ENCODE measurements around the gene CORO1C. TPM values are rescaled to one million over a fixed set of nuclear protein-coding genes. Genes with fewer than 3 reads are reported as not detected.

CORO1C gene
- total and polyA plus RNA-seq, 4 experiments from 2014 or later = 8.0 to 12.6 (median 11.1) TPM

- peaks cover 17 to 29% (median 22%) of the 10 kb centered on the region in 4 donors for H3K4me1 Mint-ChIP-seq
- Histone ChIP-seq H3K36me3 (ENCODE audit: insufficient read depth, low read length) (no peaks in the 10 kb centered on the region), H3K9me3 (ENCODE audit: control insufficient read depth in 1 of 2, low read length in 2 of 2) (no peaks in the 10 kb centered on the region), H3K4me1 (ENCODE audit: insufficient read depth, low read length) (peaks cover 14% of the 10 kb centered on the region), H3K27me3 (ENCODE audit: insufficient read depth, low read length) (no peaks in the 10 kb centered on the region), H3K27ac (ENCODE audit: low read depth, low read length) (no peak overlapping the region), H3K4me3 (ENCODE audit: low read length in 2 of 2) (no peak overlapping the region)
- peak overlapping the region in 1 of 8 donors; percentile 30 for H3K4me3 Mint-ChIP-seq
- H3K36me3 Mint-ChIP-seq = no peaks in the 10 kb centered on the region
- H3K9me3 Mint-ChIP-seq = no peaks in the 10 kb centered on the region
- H3K27me3 Mint-ChIP-seq = no peaks in the 10 kb centered on the region
- intact Hi-C loops (cut with micrococcal nuclease) = loop anchor here (1.0 to 5.0 kb wide), 2 partner anchors 14 to 35 kb away; partner anchors contain the start of gene SELPLG
- no peak for DNase-seq
- ChIA-PET POLR2A (ENCODE audit: partially characterized antibody) (interaction anchor here (1.2 to 4.5 kb wide), 3 partner anchors 13 to 31 kb away, joined by 3 to 69 read pairs (median 22); partner anchors contain the start of gene SELPLG), CTCF (ENCODE audit: partially characterized antibody) (interaction anchor here (1.2 to 4.1 kb wide), 10 partner anchors 14 to 156 kb away, joined by 3 to 67 read pairs (median 10); partner anchors contain the start of genes ISCU and SELPLG)
- peak overlapping the region in 4 of 7 donors; percentile 54 to 83 (median 64) for H3K27ac Mint-ChIP-seq
Measured at GRCh38 chr12:108647585-108648287, 83.6 kb downstream of the CORO1C start.

GRCh38 chr12:108646600-108647579, 84.4 kb downstream of the CORO1C start:
- H3K27ac Mint-ChIP-seq = peak overlapping the region; percentile 47 to 93 (median 80)
- Histone ChIP-seq H3K4me1 (ENCODE audit: insufficient read depth, low read length) (peaks cover 14% of the 10 kb centered on the region), H3K4me3 (ENCODE audit: low read length in 2 of 2) (no peak overlapping the region), H3K36me3 (ENCODE audit: insufficient read depth, low read length) (no peaks in the 10 kb centered on the region), H3K9me3 (ENCODE audit: control insufficient read depth in 1 of 2, low read length in 2 of 2) (no peaks in the 10 kb centered on the region), H3K27ac (ENCODE audit: low read depth, low read length) (no peak overlapping the region), H3K27me3 (ENCODE audit: insufficient read depth, low read length) (no peaks in the 10 kb centered on the region)
- intact Hi-C loops (cut with micrococcal nuclease) = loop anchor here (1.0 to 5.0 kb wide), 2 partner anchors 14 to 35 kb away; partner anchors contain the start of gene SELPLG
- H3K9me3 Mint-ChIP-seq = no peaks in the 10 kb centered on the region
- peaks cover 17 to 33% (median 22%) of the 10 kb centered on the region in 4 donors for H3K4me1 Mint-ChIP-seq
- H3K36me3 Mint-ChIP-seq = no peaks in the 10 kb centered on the region
- POLR2A ChIA-PET (ENCODE audit: partially characterized antibody) = interaction anchor here (0.8 to 4.5 kb wide), 7 partner anchors 12 to 84 kb away, joined by 3 to 69 read pairs (median 5); partner anchors contain the start of genes ISCU and SELPLG
- H3K4me3 Mint-ChIP-seq = peak overlapping the region in 7 of 8 donors; percentile 47 to 84 (median 69)
- CTCF ChIA-PET (ENCODE audit: partially characterized antibody) = interaction anchor here (0.6 to 4.1 kb wide), 15 partner anchors 9 to 156 kb away, joined by 3 to 67 read pairs (median 6); partner anchors contain the start of genes ISCU, SART3 and SELPLG
- DNase-seq = no peak
- no peaks in the 10 kb centered on the region for H3K27me3 Mint-ChIP-seq

- POLR2A ChIA-PET (ENCODE audit: partially characterized antibody) = interaction anchor here (0.8 to 4.5 kb wide), 6 partner anchors 11 to 83 kb away, joined by 3 to 69 read pairs (median 7); partner anchors contain the start of genes ISCU and SELPLG
- Mint-ChIP-seq H3K9me3 (no peaks in the 10 kb centered on the region), H3K4me3 (peak overlapping the region; percentile 11 to 84 (median 69)), H3K27ac (peak overlapping the region; percentile 43 to 93 (median 79)), H3K4me1 (peaks cover 17 to 40% (median 23%) of the 10 kb centered on the region in 4 donors), H3K36me3 (no peaks in the 10 kb centered on the region), H3K27me3 (no peaks in the 10 kb centered on the region)
- Histone ChIP-seq H3K36me3 (ENCODE audit: insufficient read depth, low read length) (no peaks in the 10 kb centered on the region), H3K27ac (ENCODE audit: low read depth, low read length) (peak overlapping the region; percentile 17), H3K4me3 (ENCODE audit: low read length in 2 of 2) (no peak overlapping the region), H3K9me3 (ENCODE audit: control insufficient read depth in 1 of 2, low read length in 2 of 2) (no peaks in the 10 kb centered on the region), H3K27me3 (ENCODE audit: insufficient read depth, low read length) (no peaks in the 10 kb centered on the region), H3K4me1 (ENCODE audit: insufficient read depth, low read length) (peaks cover 14% of the 10 kb centered on the region)
- DNase-seq = no peak
- intact Hi-C loops (cut with micrococcal nuclease) = loop anchor here (5.0 kb wide), 1 partner anchor 34 kb away; no protein-coding TSS in a partner anchor
- CTCF ChIA-PET (ENCODE audit: partially characterized antibody) = interaction anchor here (1.1 to 4.1 kb wide), 13 partner anchors 8 to 466 kb away, joined by 3 to 67 read pairs (median 7); partner anchors contain the start of genes ISCU and SELPLG
Measured at GRCh38 chr12:108645686-108646599, 85.4 kb downstream of the CORO1C start.

- ChIA-PET CTCF (ENCODE audit: partially characterized antibody) (interaction anchor here (0.8 to 4.1 kb wide), 4 partner anchors 11 to 81 kb away, joined by 3 to 61 read pairs (median 15); partner anchors contain the start of gene SELPLG), POLR2A (ENCODE audit: partially characterized antibody) (interaction anchor here (1.7 to 4.5 kb wide), 2 partner anchors 10 to 82 kb away, joined by 5 to 69 read pairs; partner anchors contain the start of genes ISCU and SELPLG)
- Mint-ChIP-seq H3K27ac (peak overlapping the region in 1 of 7 donors; percentile 13), H3K4me3 (no peak overlapping the region), H3K4me1 (peaks cover 18 to 44% (median 25%) of the 10 kb centered on the region in 4 donors), H3K36me3 (no peaks in the 10 kb centered on the region), H3K9me3 (no peaks in the 10 kb centered on the region), H3K27me3 (no peaks in the 10 kb centered on the region)
- Histone ChIP-seq H3K27ac (ENCODE audit: low read depth, low read length) (no peak overlapping the region), H3K36me3 (ENCODE audit: insufficient read depth, low read length) (no peaks in the 10 kb centered on the region), H3K9me3 (ENCODE audit: control insufficient read depth in 1 of 2, low read length in 2 of 2) (no peaks in the 10 kb centered on the region), H3K4me1 (ENCODE audit: insufficient read depth, low read length) (peaks cover 14% of the 10 kb centered on the region), H3K27me3 (ENCODE audit: insufficient read depth, low read length) (no peaks in the 10 kb centered on the region), H3K4me3 (ENCODE audit: low read length in 2 of 2) (no peak overlapping the region)
- no peak for DNase-seq
- intact Hi-C loops (cut with micrococcal nuclease) = loop anchor here (5.0 kb wide), 1 partner anchor 32 kb away; no protein-coding TSS in a partner anchor
Measured at GRCh38 chr12:108644811-108645120, 86.6 kb downstream of the CORO1C start.

GRCh38 chr12:108643941-108644810, 87.1 kb downstream of the CORO1C start:
- H3K4me3 ChIP-seq (ENCODE audit: low read length in 2 of 2) = no peak overlapping the region
- Mint-ChIP-seq H3K36me3 (no peaks in the 10 kb centered on the region), H3K4me1 (peaks cover 18 to 44% (median 25%) of the 10 kb centered on the region in 4 donors), H3K27ac (peak overlapping the region in 2 of 7 donors; percentile 32 to 46), H3K4me3 (no peak overlapping the region), H3K9me3 (no peaks in the 10 kb centered on the region), H3K27me3 (no peaks in the 10 kb centered on the region)
- POLR2A ChIA-PET (ENCODE audit: partially characterized antibody) = interaction anchor here (4.5 kb wide), 1 partner anchor 10 kb away, joined by 69 read pairs; the partner anchor contains the start of gene SELPLG
- intact Hi-C loops (cut with micrococcal nuclease) = no loop called here
- H3K9me3 ChIP-seq (ENCODE audit: control insufficient read depth in 1 of 2, low read length in 2 of 2) = no peaks in the 10 kb centered on the region
- peaks cover 14% of the 10 kb centered on the region for H3K4me1 ChIP-seq (ENCODE audit: insufficient read depth, low read length)
- DNase-seq = no peak
- CTCF ChIA-PET (ENCODE audit: partially characterized antibody) = interaction anchor here (0.8 to 4.1 kb wide), 4 partner anchors 9 to 80 kb away, joined by 3 to 26 read pairs (median 4); no protein-coding TSS in a partner anchor
- no peak overlapping the region for H3K27ac ChIP-seq (ENCODE audit: low read depth, low read length)
- no peaks in the 10 kb centered on the region for H3K27me3 ChIP-seq (ENCODE audit: insufficient read depth, low read length)
- H3K36me3 ChIP-seq (ENCODE audit: insufficient read depth, low read length) = no peaks in the 10 kb centered on the region
